ENCODE measurements around the gene CARD11.

The CARD11 gene

GRCh38 chr7:3076163-3076562 is 32.5 kb upstream of the CARD11 start:
- peaks cover 23% of the 10 kb centered on the region for H3K9me3 Mint-ChIP-seq
- H3K36me3 Mint-ChIP-seq (ENCODE audit: low read depth): no peaks in the 10 kb centered on the region
- H3K27ac Mint-ChIP-seq: no peak overlapping the region
- no peak overlapping the region for H3K4me3 Mint-ChIP-seq
- peaks cover 12% of the 10 kb centered on the region for H3K27me3 Mint-ChIP-seq (ENCODE audit: low read depth, poor library complexity)
- DNase-seq: no peak
- no peak for TF ChIP-seq CTCF (IDR thresholded peaks at IDR 0.05)
- H3K4me1 Mint-ChIP-seq: peaks cover 11% of the 10 kb centered on the region

- no peak overlapping the region for H3K27ac Mint-ChIP-seq
- no peak overlapping the region for H3K4me3 Mint-ChIP-seq
- no peaks in the 10 kb centered on the region for H3K36me3 Mint-ChIP-seq (ENCODE audit: low read depth)
- no peak for TF ChIP-seq CTCF (IDR thresholded peaks at IDR 0.05)
- DNase-seq: no peak
- peaks cover 28% of the 10 kb centered on the region for H3K9me3 Mint-ChIP-seq
- peaks cover 18% of the 10 kb centered on the region for H3K27me3 Mint-ChIP-seq (ENCODE audit: low read depth, poor library complexity)
- H3K4me1 Mint-ChIP-seq: peaks cover 11% of the 10 kb centered on the region
Measured at GRCh38 chr7:3075441-3075840, 31.8 kb upstream of the CARD11 start.

GRCh38 chr7:3074459-3074821 is 30.8 kb upstream of the CARD11 start:
- H3K4me3 Mint-ChIP-seq: no peak overlapping the region
- peaks cover 32% of the 10 kb centered on the region for H3K9me3 Mint-ChIP-seq
- no peak overlapping the region for H3K27ac Mint-ChIP-seq
- no peak for TF ChIP-seq CTCF (IDR thresholded peaks at IDR 0.05)
- no peak for DNase-seq
- peaks cover 21% of the 10 kb centered on the region for H3K27me3 Mint-ChIP-seq (ENCODE audit: low read depth, poor library complexity)
- H3K36me3 Mint-ChIP-seq (ENCODE audit: low read depth): no peaks in the 10 kb centered on the region
- H3K4me1 Mint-ChIP-seq: peaks cover 11% of the 10 kb centered on the region

- H3K36me3 Mint-ChIP-seq (ENCODE audit: low read depth): no peaks in the 10 kb centered on the region
- peaks cover 23% of the 10 kb centered on the region for H3K27me3 Mint-ChIP-seq (ENCODE audit: low read depth, poor library complexity)
- H3K4me3 Mint-ChIP-seq: no peak overlapping the region
- no peak for DNase-seq
- peaks cover 9% of the 10 kb centered on the region for H3K4me1 Mint-ChIP-seq
- no peak for TF ChIP-seq CTCF (IDR thresholded peaks at IDR 0.05)
- H3K27ac Mint-ChIP-seq: no peak overlapping the region
- H3K9me3 Mint-ChIP-seq: peaks cover 33% of the 10 kb centered on the region
Measured at GRCh38 chr7:3073763-3074458, 30.2 kb upstream of the CARD11 start.

GRCh38 chr7:3070908-3071307 is 27.2 kb upstream of the CARD11 start:
- H3K4me3 Mint-ChIP-seq: no peak overlapping the region
- H3K4me1 Mint-ChIP-seq: peaks cover 19% of the 10 kb centered on the region
- no peak for TF ChIP-seq CTCF (IDR thresholded peaks at IDR 0.05)
- no peak for DNase-seq
- H3K36me3 Mint-ChIP-seq (ENCODE audit: low read depth): no peaks in the 10 kb centered on the region
- H3K27ac Mint-ChIP-seq: no peak overlapping the region
- peaks cover 30% of the 10 kb centered on the region for H3K9me3 Mint-ChIP-seq
- H3K27me3 Mint-ChIP-seq (ENCODE audit: low read depth, poor library complexity): peaks cover 30% of the 10 kb centered on the region

GRCh38 chr7:3069771-3070449 is 26.2 kb upstream of the CARD11 start:
- Mint-ChIP-seq H3K4me1 (peaks cover 28% of the 10 kb centered on the region), H3K27ac (no peak overlapping the region), H3K4me3 (no peak overlapping the region), H3K27me3 (ENCODE audit: low read depth, poor library complexity) (peaks cover 27% of the 10 kb centered on the region), H3K36me3 (ENCODE audit: low read depth) (no peaks in the 10 kb centered on the region), H3K9me3 (peaks cover 22% of the 10 kb centered on the region)
- no peak for DNase-seq
- no peak for TF ChIP-seq CTCF (IDR thresholded peaks at IDR 0.05)

All from nephron progenitor cell (in vitro differentiated cells).